Measurements from ENCODE around the gene RAD18.

Gene RAD18

DNA sequence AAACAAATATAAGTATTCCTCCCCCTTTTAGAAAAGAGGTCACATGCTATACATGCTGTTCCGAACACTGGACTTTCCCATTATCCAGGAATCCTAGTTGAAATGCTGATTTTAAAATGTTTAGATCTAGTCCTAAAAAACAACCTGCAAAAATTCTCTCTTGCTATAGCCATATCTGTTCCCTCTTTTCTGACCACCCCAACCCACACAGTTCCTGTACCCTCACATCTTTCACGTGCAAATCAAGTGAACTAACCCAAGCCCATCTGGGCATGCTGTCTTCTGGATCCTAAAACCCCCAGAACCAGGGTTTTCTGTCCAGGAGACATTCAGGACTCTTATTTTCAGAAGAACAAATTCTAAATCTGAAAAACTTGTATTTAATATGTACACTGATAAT lies 67.4 kb downstream of the RAD18 start:
- no peak for DNase-seq (ENCODE audit: low read depth)

DNA sequence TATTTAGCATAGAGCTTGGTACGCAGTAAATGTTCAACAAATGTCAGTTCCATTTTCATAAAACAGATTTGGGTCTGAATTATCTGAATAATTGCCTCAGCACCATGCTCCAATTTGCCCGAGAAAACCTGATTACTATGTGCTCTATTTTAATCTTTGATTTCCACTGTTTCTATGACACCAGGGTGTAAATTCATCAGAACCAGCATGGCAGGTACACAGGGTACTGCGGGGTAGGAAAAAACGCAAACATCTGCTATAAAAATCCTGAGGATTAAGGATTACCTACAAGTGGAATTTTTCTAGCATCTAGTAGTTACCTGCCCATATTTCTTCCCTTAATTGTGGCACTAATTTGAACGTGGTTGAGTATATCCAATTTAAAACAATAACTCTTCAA lies 70.3 kb downstream of the RAD18 start:
- DNase-seq (ENCODE audit: low read depth), result no peak

DNA sequence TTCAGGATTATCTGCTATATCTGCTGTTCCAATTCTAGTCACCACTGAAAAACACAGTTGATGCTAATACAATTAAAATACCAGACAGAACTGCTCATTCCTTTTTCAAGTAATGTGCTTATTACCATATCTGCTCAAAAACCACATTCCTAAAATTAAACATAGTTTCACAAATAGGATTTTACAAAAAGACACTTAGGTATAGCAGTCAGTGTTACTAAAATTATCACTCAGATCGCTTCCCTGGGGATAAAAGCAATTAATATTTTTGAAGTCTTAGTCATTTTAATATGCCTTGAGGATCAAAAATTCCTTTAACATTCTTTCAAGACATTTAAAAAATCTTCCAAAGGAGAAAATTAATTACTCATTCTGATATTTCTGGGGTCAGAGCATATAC lies 71.5 kb downstream of the RAD18 start:
- DNase-seq (ENCODE audit: low read depth), result peak; percentile 46

DNA sequence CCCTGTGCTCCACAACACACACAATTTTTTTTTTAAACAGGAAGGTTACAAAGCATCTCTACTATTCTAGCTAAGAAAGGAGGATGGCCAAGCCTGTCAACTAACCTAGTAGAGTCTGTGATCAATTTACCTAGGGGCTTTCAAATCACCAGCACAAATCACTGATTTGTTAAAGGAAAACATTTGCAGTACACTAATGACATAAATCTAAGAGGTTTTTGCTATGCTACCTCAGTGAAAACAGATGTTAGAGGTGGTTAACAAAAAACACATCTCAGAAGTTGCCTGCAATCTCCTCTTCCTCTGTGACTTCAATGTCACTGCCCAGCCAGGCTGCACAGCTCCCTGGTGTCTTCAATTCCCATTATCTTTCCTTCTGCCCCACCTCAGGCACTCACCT lies 72.0 kb downstream of the RAD18 start:
- no peak for DNase-seq (ENCODE audit: low read depth)

DNA sequence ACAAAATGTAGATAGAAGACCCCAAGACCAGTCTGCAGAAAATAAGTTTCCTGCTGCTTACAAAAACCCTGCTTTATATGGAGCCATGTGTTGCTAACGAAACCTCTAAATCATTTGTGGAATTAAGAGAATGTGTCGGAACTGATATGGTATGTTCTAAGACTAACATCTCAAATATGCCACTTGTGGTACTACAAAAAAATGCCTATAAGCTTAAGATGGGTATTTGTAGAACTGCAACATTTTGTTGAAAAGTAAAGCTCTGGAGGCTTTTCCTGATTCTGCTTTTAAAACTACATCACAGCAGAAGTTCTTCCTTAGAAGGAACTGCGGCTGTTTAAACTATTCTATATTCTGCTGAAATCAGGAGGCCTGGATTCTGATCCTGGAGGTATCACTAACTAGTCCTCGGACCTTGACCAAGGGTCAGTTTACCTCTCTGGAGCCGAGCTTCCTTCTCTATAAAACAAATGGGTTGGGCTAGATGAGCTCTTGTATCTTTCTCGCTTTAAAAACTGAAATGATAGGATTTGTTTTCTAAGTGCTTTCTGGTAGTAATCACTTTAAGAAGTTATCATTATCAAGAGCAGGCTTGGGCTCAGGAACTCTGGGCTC lies 74.9 kb downstream of the RAD18 start:
- peak; percentile 87 for DNase-seq (ENCODE audit: low read depth)

DNA sequence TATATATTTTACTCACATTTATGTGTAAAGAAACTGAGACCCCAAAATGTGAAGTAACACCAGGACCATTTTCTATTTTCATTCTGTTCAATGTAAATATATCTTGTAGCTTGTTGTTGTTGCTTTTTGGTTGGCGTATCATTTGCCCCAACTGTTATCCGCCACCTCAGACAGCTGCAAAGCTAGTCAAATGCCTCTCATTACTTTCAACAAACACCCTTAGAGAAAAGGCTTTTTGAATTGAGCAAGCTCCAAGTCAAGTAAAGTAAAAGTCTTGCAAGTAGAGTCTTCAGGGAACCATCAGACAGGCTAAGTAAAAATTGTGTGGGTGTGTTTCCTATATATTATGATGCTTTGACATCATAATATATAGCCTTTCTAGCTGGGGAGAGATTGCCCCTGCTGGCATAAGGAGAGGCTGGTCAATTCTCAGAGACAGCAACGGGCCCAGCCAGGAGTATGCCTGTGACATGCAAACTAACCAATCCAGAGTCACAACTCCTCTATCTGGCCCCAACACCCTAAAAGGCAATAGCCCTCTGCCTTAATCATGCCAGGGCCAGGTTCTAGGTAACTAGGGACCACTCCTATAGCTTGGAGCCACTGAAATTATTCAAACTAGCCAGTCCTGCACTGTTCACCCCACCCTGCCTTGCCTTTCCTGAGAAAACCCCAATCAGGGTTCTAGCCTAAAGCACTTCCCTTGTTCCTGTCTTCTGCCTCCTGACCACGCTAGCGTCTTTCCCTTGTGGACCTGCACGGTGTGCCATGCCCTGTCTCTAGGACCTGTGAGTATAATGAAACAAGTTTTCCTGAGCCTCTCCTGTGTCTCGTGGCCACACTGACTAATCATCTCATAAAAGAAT lies 75.6 kb downstream of the RAD18 start:
- DNase-seq (ENCODE audit: low read depth), result no peak

DNA sequence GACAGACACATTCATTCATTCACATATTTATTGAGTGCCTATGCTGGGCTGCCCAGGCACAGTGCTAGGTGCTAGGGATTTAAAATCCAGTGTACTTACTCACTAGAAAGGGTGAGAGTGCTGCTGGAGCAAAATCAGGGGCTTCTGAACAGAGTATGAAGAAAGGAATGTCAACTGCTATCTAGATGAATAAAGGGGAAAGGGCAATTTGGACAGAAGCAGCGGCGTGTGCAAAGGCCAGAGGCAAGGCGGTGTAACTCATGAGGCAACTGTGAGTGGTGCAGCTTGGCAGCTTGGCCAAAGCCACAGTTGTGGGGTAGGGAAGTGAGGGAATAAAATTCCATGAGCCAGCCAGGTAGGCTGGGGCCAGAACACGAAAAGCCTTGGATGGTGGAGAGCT lies 76.7 kb downstream of the RAD18 start:
- DNase-seq (ENCODE audit: low read depth), result peak; percentile 86

DNA sequence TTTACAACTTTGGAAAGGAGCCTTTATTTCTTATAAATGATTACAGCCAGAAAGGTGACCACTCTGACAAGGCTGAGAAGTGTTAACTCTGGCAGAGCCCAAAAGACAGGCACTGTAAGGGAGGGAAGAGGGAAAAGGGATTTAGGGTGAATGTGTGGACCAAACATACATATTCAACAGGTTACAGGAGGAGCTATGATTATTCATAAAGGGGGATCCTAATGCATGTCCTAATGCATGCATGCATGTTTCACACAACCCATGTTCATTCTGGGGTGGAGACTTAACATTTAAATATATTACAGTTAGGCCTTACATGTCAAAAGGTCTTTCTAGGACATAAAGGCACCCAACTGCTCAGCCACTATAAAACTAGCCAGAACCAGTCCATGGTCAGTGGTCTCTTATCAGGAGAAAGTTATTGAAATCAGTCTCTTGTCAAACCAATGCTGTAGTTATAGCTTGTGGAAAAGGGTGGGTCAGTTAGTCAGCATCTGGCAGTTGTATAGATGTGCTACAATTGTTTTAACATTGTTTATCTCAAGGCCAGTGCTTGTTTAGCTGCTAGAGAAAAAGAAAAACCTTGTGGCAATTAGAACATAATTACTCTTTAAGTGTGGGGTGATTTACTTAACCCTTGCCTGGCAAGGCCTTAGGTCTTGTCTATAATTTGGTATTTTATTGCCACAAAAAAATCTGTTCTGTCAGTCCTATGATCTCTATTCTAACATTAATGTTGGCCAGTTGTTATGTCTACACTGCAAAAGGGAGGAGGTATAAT lies 77.5 kb downstream of the RAD18 start:
- no peak for DNase-seq (ENCODE audit: low read depth)

DNA sequence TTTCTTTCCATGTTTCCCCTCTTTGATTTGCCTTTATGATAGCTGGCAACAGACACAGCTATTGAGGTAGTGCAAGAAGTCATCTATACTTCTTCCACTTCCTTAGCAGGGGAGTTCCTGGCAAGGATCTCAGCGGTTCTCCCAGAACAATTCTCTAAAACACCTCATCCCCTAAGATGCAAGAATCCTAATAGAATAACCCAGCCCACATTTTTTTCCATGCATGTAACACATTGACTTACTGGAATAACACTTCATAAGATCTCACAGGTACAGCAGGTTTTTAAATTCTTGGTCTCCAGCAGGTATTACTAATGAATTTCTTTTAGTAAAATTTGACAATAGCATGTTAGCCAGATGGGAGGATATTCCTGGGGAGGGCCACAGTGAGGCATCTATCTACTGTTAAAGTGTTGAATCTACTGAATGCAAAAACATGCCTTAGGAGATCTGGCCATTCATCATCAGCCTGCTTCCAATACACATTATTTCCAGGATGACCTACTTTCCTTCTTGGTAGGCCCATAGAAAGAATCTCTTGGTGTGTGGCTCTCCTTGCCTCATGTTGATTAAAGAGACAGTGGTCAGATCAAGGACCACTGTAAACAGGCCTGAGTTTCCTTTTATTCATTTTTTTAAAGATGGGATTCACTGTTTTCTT lies 78.5 kb downstream of the RAD18 start:
- no peak for DNase-seq (ENCODE audit: low read depth)

DNA sequence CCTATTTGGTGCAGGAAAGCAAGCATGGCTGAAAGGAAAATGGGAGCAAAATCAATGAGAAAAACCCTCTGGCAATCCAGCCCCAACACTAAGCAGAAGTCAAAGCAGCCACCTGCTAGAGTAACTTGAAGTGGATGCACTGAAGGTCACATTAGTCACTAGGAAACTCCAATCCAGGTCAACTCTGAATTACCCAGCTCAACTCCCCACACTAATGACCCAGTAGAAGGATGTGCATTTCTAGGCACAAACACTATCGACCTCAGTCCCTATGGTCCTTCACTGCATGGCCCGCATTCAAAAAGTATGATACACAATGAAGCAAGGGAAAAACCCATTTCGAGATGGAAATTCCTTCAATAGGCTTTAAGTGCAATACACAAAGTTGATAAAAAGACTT lies 80.6 kb downstream of the RAD18 start:
- DNase-seq (ENCODE audit: low read depth), result no peak

DNA sequence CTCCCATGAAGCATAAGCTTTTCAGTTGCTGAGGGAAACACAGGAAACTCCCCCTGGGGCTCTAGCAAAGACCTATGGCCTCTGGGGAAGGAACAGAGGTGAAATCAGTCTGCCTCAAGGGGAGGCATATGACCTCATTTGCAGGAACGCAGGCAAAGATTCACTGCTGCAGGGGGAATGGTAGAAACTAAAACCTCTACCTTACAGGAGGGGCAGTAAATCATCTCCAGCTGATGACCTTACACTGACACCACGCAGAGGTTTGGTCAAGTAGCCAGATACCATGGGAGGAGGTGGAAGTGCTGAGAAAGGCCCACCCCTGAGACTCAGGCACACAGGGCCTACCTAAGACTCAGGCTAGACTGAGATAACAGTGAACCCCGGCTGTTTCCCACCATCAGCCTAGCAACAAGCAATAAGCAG lies 81.1 kb downstream of the RAD18 start:
- DNase-seq (ENCODE audit: low read depth), result peak; percentile 50

DNA sequence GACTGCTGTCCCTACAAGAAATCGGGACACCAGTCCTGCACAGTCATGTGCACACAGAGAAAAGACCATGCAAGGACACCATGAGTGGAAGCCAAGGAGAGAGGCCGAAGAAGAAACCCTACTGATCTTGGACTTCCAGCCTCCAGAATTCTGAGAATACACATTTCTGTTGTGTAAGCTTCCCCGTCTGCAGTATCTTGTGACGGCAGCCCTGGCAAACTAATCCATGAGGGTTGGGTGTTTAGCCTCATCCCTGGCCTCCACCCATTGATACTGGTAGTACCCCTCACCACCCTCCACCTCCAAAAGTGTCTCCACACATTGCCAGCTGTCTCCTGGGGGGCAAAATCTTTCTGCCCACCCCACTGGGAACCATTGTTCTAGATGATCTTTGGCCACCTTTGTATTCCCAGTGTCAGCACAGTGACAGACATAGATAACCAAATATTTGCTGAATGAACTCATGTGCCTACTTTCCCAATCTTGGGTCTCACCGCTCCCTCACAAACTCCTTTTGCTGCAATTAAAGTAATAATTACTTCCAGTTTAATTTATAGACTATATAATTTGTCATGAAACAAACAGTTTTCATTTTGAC lies 83.8 kb downstream of the RAD18 start:
- DNase-seq (ENCODE audit: low read depth), result no peak

DNA sequence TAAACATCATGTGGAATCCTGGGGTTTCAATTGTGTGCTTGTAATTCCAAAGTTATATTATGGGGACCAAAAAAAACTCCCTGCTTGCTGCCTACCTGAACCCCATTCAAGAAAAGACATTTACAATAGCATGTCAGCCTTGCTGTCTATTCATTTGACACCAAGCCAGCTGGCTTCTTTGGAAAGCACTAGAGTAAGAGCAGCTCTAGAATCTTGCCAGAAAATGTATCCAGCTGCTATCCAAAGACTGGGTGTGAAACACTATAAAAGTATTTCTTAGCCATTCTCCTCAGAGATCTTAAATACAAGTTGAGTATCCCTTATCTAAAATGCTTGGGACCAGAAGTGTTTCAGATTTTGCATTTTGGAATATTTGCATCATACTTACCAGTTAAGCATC lies 87.4 kb downstream of the RAD18 start:
- no peak for DNase-seq (ENCODE audit: low read depth)

DNA sequence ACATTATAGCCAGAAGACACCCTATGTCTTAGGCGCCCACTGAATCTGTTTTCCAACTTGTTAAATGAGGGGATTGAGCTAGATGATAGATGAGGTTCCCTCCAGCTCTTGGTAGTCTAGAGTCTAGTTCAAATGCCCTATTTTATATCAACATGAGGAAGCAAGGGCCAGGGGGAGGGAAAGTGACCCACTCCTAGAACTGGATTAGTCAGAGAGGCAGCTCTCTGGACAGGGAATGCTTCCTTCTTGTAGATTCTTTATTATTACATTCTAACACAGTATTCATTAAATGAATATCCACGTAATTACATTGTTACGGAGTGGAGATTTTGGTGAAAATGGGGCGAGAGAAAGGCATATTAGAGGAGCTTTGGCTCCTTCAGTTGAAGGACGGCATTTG lies 89.5 kb downstream of the RAD18 start:
- peak; percentile 42 for DNase-seq (ENCODE audit: low read depth)

DNA sequence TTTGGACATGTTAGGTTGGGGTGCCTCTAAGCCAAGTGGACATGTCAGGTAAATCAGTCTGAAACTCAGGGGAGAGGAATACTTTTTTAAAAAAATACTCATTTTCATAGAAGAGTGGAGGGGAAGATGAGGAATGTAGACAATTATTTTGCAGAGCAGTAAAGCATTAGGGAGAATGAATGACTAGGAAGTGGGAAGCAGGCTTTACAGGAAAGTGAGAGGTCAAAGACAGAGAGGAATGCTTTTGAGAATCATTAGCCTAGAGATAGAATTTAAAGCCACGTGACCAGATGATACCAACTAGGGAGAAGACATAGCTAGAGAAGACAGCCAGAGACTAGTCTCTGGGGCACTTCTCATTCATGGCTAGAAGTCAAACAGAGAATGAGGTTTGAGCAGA lies 91.0 kb downstream of the RAD18 start:
- no peak for DNase-seq (ENCODE audit: low read depth)

DNA sequence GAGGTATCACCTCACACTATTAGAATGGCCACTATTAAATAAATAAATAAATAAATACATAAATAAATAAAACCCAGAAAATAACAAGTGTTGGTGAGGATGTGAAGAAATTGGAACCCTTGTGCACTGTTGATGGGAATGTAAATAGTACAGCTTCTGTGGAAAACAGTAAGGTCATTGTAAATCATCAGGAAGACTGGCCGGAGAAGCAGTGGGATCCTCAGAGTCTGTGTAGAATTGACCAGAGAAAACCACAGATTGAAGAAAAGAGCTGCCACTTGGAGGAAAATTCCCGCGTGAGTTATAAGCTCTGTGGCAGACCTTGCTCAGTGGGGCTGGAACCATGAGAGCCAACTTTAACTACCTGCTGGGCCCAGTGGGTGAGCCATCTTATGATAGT lies 92.0 kb downstream of the RAD18 start:
- DNase-seq (ENCODE audit: low read depth), result no peak

DNA sequence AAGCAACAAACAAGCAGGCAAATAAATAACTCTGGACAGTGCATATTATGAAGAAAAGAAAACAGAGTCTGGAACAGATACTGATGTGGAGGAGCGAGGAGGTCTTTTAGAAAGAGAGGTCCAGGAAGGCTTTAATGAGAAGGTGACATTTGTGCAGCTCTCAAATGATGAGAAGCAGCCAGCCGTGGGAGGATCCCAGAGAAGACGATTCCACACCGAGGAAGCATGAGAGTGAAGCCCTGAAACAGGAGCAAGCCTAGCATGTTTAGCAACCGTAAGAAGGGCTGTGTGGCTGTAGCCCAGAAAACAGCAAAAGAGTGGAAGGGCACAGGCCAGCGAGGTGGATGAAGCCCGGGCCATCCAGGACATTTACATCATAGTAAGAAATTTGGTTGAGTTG lies 93.1 kb downstream of the RAD18 start:
- DNase-seq (ENCODE audit: low read depth), result no peak

DNA sequence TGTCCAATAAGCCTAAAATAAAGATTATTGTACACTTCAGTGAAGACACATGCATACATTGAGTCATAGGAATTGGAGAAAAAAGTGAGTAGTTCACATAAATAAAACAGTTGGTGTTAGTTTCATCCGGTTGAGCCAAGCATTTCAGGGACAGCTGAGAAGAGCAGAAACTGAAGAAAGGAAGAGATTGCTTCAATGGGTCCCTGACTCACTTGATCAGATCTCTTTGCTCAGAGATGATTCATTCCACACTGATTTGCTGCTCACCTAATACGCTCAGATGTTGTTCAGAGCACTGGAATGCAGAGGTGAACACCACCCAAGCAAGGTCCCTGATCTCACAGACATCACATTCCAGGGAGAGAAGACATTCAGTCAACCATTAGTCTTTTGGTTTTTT lies 93.7 kb downstream of the RAD18 start:
- DNase-seq (ENCODE audit: low read depth), result peak; percentile 99

DNA sequence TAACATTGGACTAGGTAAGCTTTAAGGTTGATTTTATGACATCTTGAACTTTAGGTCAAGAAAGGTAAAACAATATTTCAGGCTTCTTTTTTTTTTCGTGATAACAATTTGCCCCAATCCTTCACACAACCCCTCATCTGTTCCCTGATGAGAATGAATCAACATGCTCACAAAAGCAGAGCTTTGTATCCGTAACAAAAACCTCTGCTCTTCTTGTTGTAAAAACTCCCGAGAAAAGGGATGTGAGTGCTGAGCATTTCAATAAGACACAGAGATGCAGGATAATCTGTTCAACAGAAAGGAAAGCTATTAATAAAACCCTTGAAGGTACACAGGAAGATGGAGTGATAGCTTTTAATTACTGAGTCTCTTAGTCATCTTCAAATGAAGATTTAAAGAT lies 94.3 kb downstream of the RAD18 start:
- peak; percentile 27 for DNase-seq (ENCODE audit: low read depth)

DNA sequence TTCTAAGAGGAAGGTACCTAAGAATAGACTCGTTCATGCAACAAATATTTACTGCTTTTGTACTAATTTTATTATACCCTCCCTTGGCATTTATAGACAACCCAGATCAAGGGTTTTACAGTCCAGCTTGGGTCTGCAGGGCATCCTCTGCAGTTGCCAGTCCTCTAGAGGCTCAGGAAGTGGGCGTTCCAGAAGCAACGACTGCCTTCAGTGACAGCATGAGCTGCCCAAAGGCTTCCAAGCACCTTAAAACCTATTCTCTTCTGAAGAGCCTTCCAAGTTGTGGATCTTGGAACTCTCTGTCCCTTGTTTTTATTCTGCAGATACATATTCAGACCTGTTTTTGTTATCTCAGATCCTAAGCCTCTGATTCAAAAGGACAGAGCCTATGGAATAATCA lies 95.6 kb downstream of the RAD18 start:
- no peak for DNase-seq (ENCODE audit: low read depth)

DNA sequence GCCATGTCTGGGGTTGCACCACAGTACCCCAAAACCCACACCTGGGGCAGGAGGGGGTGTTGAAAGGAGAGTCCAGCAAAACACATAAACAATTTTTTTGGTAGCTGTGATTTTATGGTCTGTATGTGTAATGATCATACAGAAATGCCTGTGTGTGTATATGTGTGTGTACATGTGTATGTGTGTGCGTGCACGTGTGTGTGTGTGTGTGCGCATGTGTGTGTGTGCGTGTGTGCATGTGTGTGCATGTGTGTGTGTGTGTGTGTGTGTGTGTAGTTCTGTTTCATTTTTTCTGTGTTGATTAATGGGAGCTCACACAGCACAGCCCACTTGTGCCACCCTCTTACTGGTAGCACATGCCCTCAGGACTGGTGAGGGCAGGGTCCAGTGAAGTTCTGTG lies 97.6 kb downstream of the RAD18 start:
- no peak for DNase-seq (ENCODE audit: low read depth)

All from ELR (cell line).